Lower leg skin (tissue), 4 donors: ENCODE measurements around the gene CTBP2. TPM values are rescaled to one million over a fixed set of nuclear protein-coding genes. Genes with fewer than 3 reads are reported as not detected.

Source experiments
- DNase-seq, 2 donors: peaks; one replicate each; pipeline ENCODE4 v3.0.0-alpha.2; 2019; ENCODE audit warnings: low spot score in 2 of 2
- H3K4me3 ChIP-seq: fragments of 200-600 bp; sonication (generic); 2 replicates; pipeline ENCODE4 v1.5.1; 2017; ENCODE audit warnings: mild to moderate bottlenecking, low read depth; ENCODE audit not compliant: poor library complexity, severe bottlenecking
- POLR2A ChIP-seq, 2 donors: fragments of 450-650 bp; IDR thresholded peaks; one replicate each; pipeline ENCODE4 v1.6.1; 2016 to 2017; ENCODE audit warnings: antibody characterized with exemption in 2 of 2, mild to moderate bottlenecking in 1 of 2, moderate library complexity in 1 of 2
- WGBS, 2 donors: methylation state at CpG; one replicate each; pipeline ENCODE4 v1.1.5; 2018; 5-methylcytosine and 5-hydroxymethylcytosine counted together
- intact Hi-C: fragments of 100-400 bp; cut with DNase I; formaldehyde crosslinking; loops from one replicate; pipeline ENCODE4 v1.15.0; 2023; ENCODE audit warnings: low total_unique reads
- total RNA-seq, 4 donors: library from RNA; depleted of rRNA; stranded (reverse); fragments of >200 nt; gene quantifications; one replicate each; pipeline ENCODE4 v1.1.0, GENCODE V29; 2016
- TF ChIP-seq, protein P1 (sequence below), 3 donors: fragments of 450-650 bp; IDR thresholded peaks; one replicate each; pipeline ENCODE4 v1.5.1; 2016; ENCODE audit warnings: antibody characterized with exemption in 3 of 3, mild to moderate bottlenecking in 3 of 3, moderate library complexity in 2 of 3

CTBP2 gene
- total RNA-seq, 4 donors from 2014 or later = 30.3 to 39.5 (median 32.2) TPM

DNA sequence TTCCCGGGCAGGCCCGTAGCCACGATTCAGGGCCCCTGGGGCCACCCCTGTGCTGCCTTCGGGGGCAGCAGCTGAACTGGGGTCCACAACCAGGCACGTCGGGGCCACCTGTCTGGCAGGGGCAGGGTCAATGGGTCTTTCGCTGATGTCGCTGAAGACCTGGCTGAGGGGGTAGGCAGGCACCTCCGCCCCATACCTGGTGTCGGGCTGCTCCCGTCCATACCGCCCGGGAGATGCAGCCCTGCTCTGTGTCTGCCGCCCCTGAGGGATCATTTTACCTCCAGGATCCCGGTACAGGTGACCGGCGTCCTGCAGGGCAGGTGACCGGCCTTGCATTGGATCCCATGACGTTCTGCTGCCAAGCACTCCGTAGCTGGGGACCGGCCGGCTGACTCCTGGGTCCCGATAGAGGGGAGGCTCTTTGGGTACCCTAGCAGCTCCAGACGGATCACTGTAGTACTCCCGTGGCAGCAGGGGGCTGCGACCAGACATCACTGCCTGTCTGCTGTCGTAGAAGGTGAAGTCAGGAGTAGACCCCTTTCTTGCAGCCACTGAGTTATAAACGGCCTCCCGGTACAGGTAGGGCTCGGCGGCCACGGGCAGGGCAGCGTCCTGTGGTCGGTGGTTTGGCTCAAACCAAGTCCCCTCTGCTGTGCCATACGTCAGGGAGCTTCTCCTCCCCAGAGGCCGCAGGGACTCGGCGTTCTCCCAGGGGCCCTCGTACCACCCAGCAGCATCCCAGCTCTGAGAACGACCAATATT is 133.2 kb downstream of the CTBP2 start:
- WGBS, 2 donors = 92 to 96% methylated on average over 32 to 40 of the region's 40 CpGs
- DNase-seq = no peak
- H3K4me3 ChIP-seq = no peak overlapping the region
- TF ChIP-seq, protein P1, sequence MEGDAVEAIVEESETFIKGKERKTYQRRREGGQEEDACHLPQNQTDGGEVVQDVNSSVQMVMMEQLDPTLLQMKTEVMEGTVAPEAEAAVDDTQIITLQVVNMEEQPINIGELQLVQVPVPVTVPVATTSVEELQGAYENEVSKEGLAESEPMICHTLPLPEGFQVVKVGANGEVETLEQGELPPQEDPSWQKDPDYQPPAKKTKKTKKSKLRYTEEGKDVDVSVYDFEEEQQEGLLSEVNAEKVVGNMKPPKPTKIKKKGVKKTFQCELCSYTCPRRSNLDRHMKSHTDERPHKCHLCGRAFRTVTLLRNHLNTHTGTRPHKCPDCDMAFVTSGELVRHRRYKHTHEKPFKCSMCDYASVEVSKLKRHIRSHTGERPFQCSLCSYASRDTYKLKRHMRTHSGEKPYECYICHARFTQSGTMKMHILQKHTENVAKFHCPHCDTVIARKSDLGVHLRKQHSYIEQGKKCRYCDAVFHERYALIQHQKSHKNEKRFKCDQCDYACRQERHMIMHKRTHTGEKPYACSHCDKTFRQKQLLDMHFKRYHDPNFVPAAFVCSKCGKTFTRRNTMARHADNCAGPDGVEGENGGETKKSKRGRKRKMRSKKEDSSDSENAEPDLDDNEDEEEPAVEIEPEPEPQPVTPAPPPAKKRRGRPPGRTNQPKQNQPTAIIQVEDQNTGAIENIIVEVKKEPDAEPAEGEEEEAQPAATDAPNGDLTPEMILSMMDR (IDR thresholded peaks at IDR 0.05) = no peak
- TF ChIP-seq POLR2A (IDR thresholded peaks at IDR 0.05) = no peak
- intact Hi-C loops = no loop called here

DNA sequence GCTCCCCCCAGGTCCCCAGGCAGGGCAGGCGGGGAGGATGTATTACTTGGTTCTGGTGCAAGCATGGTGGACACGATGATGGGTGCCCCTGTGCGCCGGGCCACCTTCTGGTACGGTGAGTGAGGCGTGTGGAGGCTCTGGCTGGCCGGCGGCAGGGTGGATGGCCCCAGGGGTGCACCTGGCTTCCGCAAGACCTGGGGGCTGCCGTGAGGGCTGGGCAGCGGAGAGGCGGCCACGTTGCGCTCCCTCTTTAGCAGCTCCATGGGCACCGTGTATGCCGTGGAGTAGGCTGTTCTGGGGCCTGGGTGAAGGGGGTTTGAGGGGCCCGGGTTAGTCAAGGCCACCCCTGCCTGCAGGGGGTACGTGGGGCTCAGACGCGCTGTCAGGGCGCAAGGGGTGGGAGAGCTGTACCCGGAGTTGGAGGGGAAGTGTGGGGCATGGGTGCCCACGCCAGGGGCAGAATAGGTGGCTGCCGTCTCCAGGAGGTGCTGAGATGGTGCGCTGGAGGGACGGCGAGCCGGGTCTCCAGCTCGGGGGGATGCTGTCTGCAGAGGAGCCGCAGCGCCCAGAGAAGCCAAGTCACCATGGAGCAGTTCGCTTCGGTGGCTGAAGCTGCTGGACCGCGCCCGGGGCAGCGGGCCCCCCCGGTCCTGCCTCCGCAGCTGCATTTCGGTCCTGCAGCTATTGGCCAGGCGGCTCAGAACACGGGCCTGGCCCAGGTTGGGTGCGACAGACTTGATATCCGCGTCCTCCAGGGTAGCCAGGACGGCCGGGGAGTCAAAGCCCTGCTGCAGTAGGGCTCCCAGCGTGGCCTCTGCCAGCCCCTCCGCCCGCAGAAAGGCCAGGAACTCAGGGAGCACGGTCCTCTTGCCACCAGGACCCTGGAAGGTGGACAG is 134.1 kb downstream of the CTBP2 start:
- TF ChIP-seq, protein P1 (IDR thresholded peaks at IDR 0.05) = no peak
- no peak for TF ChIP-seq POLR2A (IDR thresholded peaks at IDR 0.05)
- H3K4me3 ChIP-seq = no peak overlapping the region

DNA sequence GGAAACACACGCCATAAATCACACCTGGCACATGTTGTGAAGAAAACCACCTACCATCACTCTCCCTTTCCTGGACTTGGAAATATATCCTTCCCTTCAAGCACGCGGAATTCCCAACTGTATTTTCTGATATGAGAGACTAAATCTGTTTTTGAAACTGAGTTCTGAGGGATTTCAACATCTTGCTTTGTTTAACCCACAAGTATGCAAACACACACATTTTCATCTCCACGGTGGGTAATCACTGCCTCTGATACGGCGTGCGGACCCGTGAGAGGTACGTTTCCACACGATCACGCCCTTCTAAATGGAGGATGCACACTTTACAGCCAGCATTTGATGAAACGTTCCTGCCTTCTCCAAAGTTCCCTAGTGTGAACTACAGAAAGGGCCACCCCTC is 135.0 kb downstream of the CTBP2 start:
- 66 to 67% methylated on average over 12 of the region's 12 CpGs for WGBS, 2 donors
- TF ChIP-seq POLR2A (IDR thresholded peaks at IDR 0.05) = no peak
- TF ChIP-seq, protein P1 (IDR thresholded peaks at IDR 0.05) = no peak

More for the DNA sequence above, 134.1 kb downstream of the CTBP2 start:
- intact Hi-C loops = no loop called here
- DNase-seq = no peak
- 97% methylated on average over 34 to 50 of the region's 51 CpGs for WGBS, 2 donors

DNA sequence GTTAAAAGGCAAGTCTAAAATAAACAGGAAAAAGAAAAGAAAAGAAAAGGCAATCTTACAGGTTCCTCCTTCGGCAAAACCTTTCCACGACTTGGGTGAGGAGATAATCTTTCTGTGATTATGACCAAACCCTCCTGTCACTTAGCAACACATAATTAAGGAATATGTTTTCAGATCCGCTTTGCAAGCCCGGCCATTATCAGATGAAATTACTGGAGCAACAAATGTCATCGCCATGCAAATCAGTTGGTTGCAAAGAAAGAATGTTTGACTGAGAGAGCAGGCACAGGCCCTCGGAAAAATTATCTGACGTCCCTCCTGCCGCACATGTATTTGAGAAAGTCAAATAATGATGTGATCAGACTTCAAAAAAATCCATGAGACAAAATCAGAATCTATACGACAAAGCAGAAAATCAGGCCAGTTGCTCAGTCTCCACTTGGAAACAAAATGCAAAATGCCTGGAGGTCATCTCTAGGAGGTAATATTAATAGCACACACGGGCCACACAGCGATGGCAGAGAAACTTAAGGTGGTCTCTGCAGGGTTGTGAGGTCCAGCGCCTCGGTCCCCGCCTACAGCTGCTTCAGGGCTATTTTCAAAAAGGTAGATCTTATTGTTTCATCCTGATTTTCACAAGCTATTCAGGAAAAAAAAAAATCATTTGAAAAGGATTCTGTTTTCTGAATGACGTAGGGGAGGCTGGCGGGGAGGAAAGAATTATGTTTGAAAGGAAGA is 135.7 kb downstream of the CTBP2 start:
- intact Hi-C loops = no loop called here
- WGBS, 2 donors = 48 to 53% methylated on average over 16 of the region's 16 CpGs
- no peak for DNase-seq

More for the DNA sequence above, 135.0 kb downstream of the CTBP2 start:
- no peak for DNase-seq
- intact Hi-C loops = no loop called here
- H3K4me3 ChIP-seq = no peak overlapping the region

More for the DNA sequence above, 135.7 kb downstream of the CTBP2 start:
- no peak for TF ChIP-seq POLR2A (IDR thresholded peaks at IDR 0.05)
- TF ChIP-seq, protein P1 (IDR thresholded peaks at IDR 0.05) = no peak
- H3K4me3 ChIP-seq = no peak overlapping the region
